WTC11 (cell line): ENCODE data around the gene SELENOF. TPM values are rescaled to one million over a fixed set of nuclear protein-coding genes. Genes with fewer than 3 reads are reported as not detected.

Experiments
- ATAC-seq: fragments of 200-7000 bp; cut with Tn5 transposase; 2 replicates; pipeline ENCODE4 v1.10.0; 2021; ENCODE audit warnings: mild to moderate bottlenecking, moderate library complexity
- CTCF ChIA-PET: fragments of 300-600 bp; sonication (Branson Sonifier 250); formaldehyde crosslinking; loops from one replicate; lab custom pipeline; 2021; ENCODE audit warnings: antibody characterized with exemption; lab: Charles Lee
- POLR2A ChIA-PET: fragments of 350-600 bp; sonication (Branson Sonifier 250); formaldehyde crosslinking; loops from one replicate; lab custom pipeline; 2021; ENCODE audit warnings: antibody characterized with exemption; lab: Charles Lee
- DNase-seq: peaks from one replicate; pipeline ENCODE4 v3.0.0; 2021; ENCODE audit warnings: low spot score
- H3K27ac Mint-ChIP-seq: 2 replicates; pipeline ENCODE4 v1.8.0; 2021; ENCODE audit warnings: mixed read lengths
- H3K27me3 Mint-ChIP-seq: 2 replicates; pipeline ENCODE4 v1.8.0; 2021; ENCODE audit warnings: low read depth, mild to moderate bottlenecking, moderate library complexity, mixed read lengths
- H3K36me3 Mint-ChIP-seq: 2 replicates; pipeline ENCODE4 v1.8.0; 2021; ENCODE audit warnings: mixed read lengths
- H3K4me1 Mint-ChIP-seq: 2 replicates; pipeline ENCODE4 v1.8.0; 2022; ENCODE audit warnings: mixed read lengths
- H3K4me3 Mint-ChIP-seq: 2 replicates; pipeline ENCODE4 v1.8.0; 2021; ENCODE audit warnings: mild to moderate bottlenecking, moderate library complexity, mixed read lengths
- H3K9me3 Mint-ChIP-seq: 2 replicates; pipeline ENCODE4 v1.8.0; 2021; ENCODE audit warnings: mixed read lengths
- AR ChIP-seq: fragments of 250-450 bp; sonication (Bioruptor Pico); IDR thresholded peaks from 2 replicates; pipeline ENCODE4 v1.9.0; 2021; ENCODE audit warnings: mild to moderate bottlenecking
- ATF1 ChIP-seq: sonication (generic); formaldehyde crosslinking; IDR thresholded peaks from 2 replicates; pipeline ENCODE4 v1.8.1; 2023; ENCODE audit warnings: mild to moderate bottlenecking, moderate library complexity, missing genetic modification reagents
- ATF6 ChIP-seq: sonication (generic); formaldehyde crosslinking; IDR thresholded peaks from 2 replicates; pipeline ENCODE4 v1.8.1; 2023; ENCODE audit warnings: mild to moderate bottlenecking, missing genetic modification reagents
- CBFB ChIP-seq: sonication (generic); formaldehyde crosslinking; IDR thresholded peaks from 2 replicates; pipeline ENCODE4 v1.8.1; 2022; ENCODE audit warnings: mild to moderate bottlenecking, low read depth, missing genetic modification reagents
- E2F4 ChIP-seq: sonication (generic); formaldehyde crosslinking; IDR thresholded peaks from 2 replicates; pipeline ENCODE4 v1.8.1; 2022; ENCODE audit warnings: low read depth, mild to moderate bottlenecking, moderate library complexity, missing genetic modification reagents, borderline replicate concordance
- EMX1 ChIP-seq: fragments of 250-450 bp; sonication (Bioruptor Pico); IDR thresholded peaks from 2 replicates; pipeline ENCODE4 v1.8.0; 2021; ENCODE audit warnings: mild to moderate bottlenecking
- FOXK1 ChIP-seq: sonication (generic); formaldehyde crosslinking; IDR thresholded peaks from 2 replicates; pipeline ENCODE4 v1.8.0; 2022; ENCODE audit warnings: mild to moderate bottlenecking, moderate library complexity, missing genetic modification reagents
- IRF2 ChIP-seq: sonication (generic); formaldehyde crosslinking; IDR thresholded peaks from 2 replicates; pipeline ENCODE4 v1.8.0; 2022; ENCODE audit warnings: low read depth, missing genetic modification reagents, borderline replicate concordance
- MLX ChIP-seq: sonication (generic); formaldehyde crosslinking; IDR thresholded peaks from 2 replicates; pipeline ENCODE4 v1.8.1; 2023; ENCODE audit warnings: mild to moderate bottlenecking, missing genetic modification reagents, moderate library complexity
- NFYB ChIP-seq: sonication (generic); formaldehyde crosslinking; conservative IDR thresholded peaks from 2 replicates; pipeline ENCODE4 v1.8.0; 2022; ENCODE audit warnings: low read depth, missing genetic modification reagents
- NR3C1 ChIP-seq: sonication (generic); formaldehyde crosslinking; conservative IDR thresholded peaks from 2 replicates; pipeline ENCODE4 v1.8.1; 2023; ENCODE audit warnings: low read depth, mild to moderate bottlenecking, missing genetic modification reagents
- OVOL2 ChIP-seq: fragments of 250-450 bp; sonication (Bioruptor Pico); IDR thresholded peaks from 2 replicates; pipeline ENCODE4 v1.9.0; 2021; ENCODE audit warnings: mild to moderate bottlenecking, borderline replicate concordance
- PRRX2 ChIP-seq: fragments of 250-450 bp; sonication (Bioruptor Pico); IDR thresholded peaks from 2 replicates; pipeline ENCODE4 v1.8.0; 2021; ENCODE audit warnings: mild to moderate bottlenecking
- RORB ChIP-seq: fragments of 250-450 bp; sonication (Bioruptor Pico); IDR thresholded peaks from 2 replicates; pipeline ENCODE4 v1.9.0; 2021; ENCODE audit warnings: mild to moderate bottlenecking
- ZNF423 ChIP-seq: fragments of 250-450 bp; sonication (Bioruptor Pico); IDR thresholded peaks from 2 replicates; pipeline ENCODE4 v2.1.2; 2022; ENCODE audit warnings: mild to moderate bottlenecking, moderate library complexity
- ZNF425 ChIP-seq: fragments of 250-450 bp; sonication (Bioruptor Pico); conservative IDR thresholded peaks from 2 replicates; pipeline ENCODE4 v1.9.0; 2021; ENCODE audit warnings: mild to moderate bottlenecking
- ZNF532 ChIP-seq: fragments of 250-450 bp; sonication (Bioruptor Pico); IDR thresholded peaks from 2 replicates; pipeline ENCODE4 v1.9.0; 2021; ENCODE audit warnings: mild to moderate bottlenecking, borderline replicate concordance
- ZNF671 ChIP-seq: fragments of 250-450 bp; sonication (Bioruptor Pico); IDR thresholded peaks from 2 replicates; pipeline ENCODE4 v1.8.0; 2021; ENCODE audit warnings: mild to moderate bottlenecking
- total RNA-seq: library from RNA; stranded (reverse); gene quantifications from 3 replicates; pipeline ENCODE4 v1.2.3, GENCODE V29; 2021

SELENOF gene
- total RNA-seq, 1 experiment from 2014 or later = 156 TPM

- TF ChIP-seq ZNF423 (CRISPR knock-in tag) = no peak
- no peak for TF ChIP-seq CBFB (CRISPR knock-in tag)
- TF ChIP-seq FOXK1 (CRISPR knock-in tag) = no peak
- TF ChIP-seq RORB (CRISPR knock-in tag) = no peak
Measured at GRCh38 chr1:86948212-86948611, 34.3 kb upstream of the SELENOF start (continued).

GRCh38 chr1:86942743-86943142 is 28.8 kb upstream of the SELENOF start:
- TF ChIP-seq ZNF425 (CRISPR knock-in tag) = no peak
- no peak for TF ChIP-seq IRF2 (CRISPR knock-in tag)
- no peak for TF ChIP-seq MLX (CRISPR knock-in tag)
- no peak for TF ChIP-seq E2F4 (CRISPR knock-in tag)
- TF ChIP-seq NR3C1 (CRISPR knock-in tag) = no peak
- TF ChIP-seq PRRX2 = no peak
- ChIA-PET POLR2A (no interaction called here), CTCF (no interaction called here)
- no peak for DNase-seq
- H3K4me3 Mint-ChIP-seq = no peak overlapping the region
- no peaks in the 10 kb centered on the region for H3K36me3 Mint-ChIP-seq
- no peak overlapping the region for H3K27ac Mint-ChIP-seq
- H3K9me3 Mint-ChIP-seq = no peaks in the 10 kb centered on the region
- peaks cover 28% of the 10 kb centered on the region for H3K4me1 Mint-ChIP-seq
- ATAC-seq = no peak
- H3K27me3 Mint-ChIP-seq = no peaks in the 10 kb centered on the region

- H3K4me1 Mint-ChIP-seq = peaks cover 31% of the 10 kb centered on the region
- H3K4me3 Mint-ChIP-seq = no peak overlapping the region
- POLR2A ChIA-PET = no interaction called here
- no peak overlapping the region for H3K27ac Mint-ChIP-seq
- no peak for DNase-seq
- CTCF ChIA-PET = no interaction called here
- no peaks in the 10 kb centered on the region for H3K36me3 Mint-ChIP-seq
- ATAC-seq = no peak
- H3K9me3 Mint-ChIP-seq = no peaks in the 10 kb centered on the region
- H3K27me3 Mint-ChIP-seq = no peaks in the 10 kb centered on the region
- TF ChIP-seq IRF2 (CRISPR knock-in tag) (no peak), NR3C1 (CRISPR knock-in tag) (no peak), ZNF532 (CRISPR knock-in tag) (no peak), OVOL2 (CRISPR knock-in tag) (no peak), ZNF671 (no peak), ATF6 (CRISPR knock-in tag) (no peak), ATF1 (CRISPR knock-in tag) (no peak), NFYB (CRISPR knock-in tag) (no peak), AR (no peak), EMX1 (CRISPR knock-in tag) (no peak)
Measured at GRCh38 chr1:86942042-86942441, 28.1 kb upstream of the SELENOF start.
